Thoracic aorta (tissue), 2 donors: ENCODE results near the gene AURKB. TPM values are rescaled to one million over a fixed set of nuclear protein-coding genes. Genes with fewer than 3 reads are reported as not detected.

Source experiments
- ATAC-seq: fragments of 150-250 bp; one replicate; pipeline ENCODE4 v1.8.0; 2017; ENCODE audit warnings: low read depth; ENCODE audit not compliant: insufficient number of reproducible peaks, low FRiP score
- DNase-seq: peaks from one replicate; pipeline ENCODE4 v3.0.0-alpha.2; 2020; ENCODE audit warnings: low spot score
- H3K27ac ChIP-seq, 2 donors: fragments of 200-600 bp; sonication (generic); 1 replicate in 1 of 2; 2 replicates in 1 of 2; pipeline ENCODE4 v1.5.1; 2016; ENCODE audit warnings: mild to moderate bottlenecking in 2 of 2, moderate library complexity in 2 of 2
- H3K27me3 ChIP-seq: fragments of 200-600 bp; sonication (generic); replicated peaks from 2 replicates; pipeline ENCODE4 v1.6.0; 2016; ENCODE audit warnings: mild to moderate bottlenecking; ENCODE audit not compliant: insufficient read depth
- H3K36me3 ChIP-seq: fragments of 200-600 bp; sonication (generic); one replicate; pipeline ENCODE4 v1.5.1; 2016
- H3K4me1 ChIP-seq, 2 donors: fragments of 200-600 bp; sonication (generic); 1 replicate in 1 of 2; 2 replicates in 1 of 2; pipeline versions ENCODE4 v1.5.1 to v1.6.0; 2016; ENCODE audit warnings: low read depth in 2 of 2, mild to moderate bottlenecking in 1 of 2; ENCODE audit not compliant: control insufficient read depth in 1 of 2
- H3K4me3 ChIP-seq: fragments of 200-600 bp; sonication (generic); 2 replicates; pipeline ENCODE4 v1.5.1; 2016; ENCODE audit warnings: mild to moderate bottlenecking
- H3K9me3 ChIP-seq: fragments of 200-600 bp; sonication (generic); 2 replicates; pipeline ENCODE4 v1.5.1; 2016
- total RNA-seq, 2 donors: library from RNA; depleted of rRNA; stranded (reverse); fragments of >200 nt; gene quantifications; one replicate each; pipeline versions ENCODE4 v1.1.0 to v1.2.3, GENCODE V29; 2016
- TF ChIP-seq, protein P1 (sequence below): fragments of 200-600 bp; sonication (generic); IDR thresholded peaks from one replicate; pipeline ENCODE4 v1.5.1; 2019; ENCODE audit warnings: antibody characterized with exemption

Gene AURKB
- total RNA-seq, 2 donors from 2014 or later: 1.6 TPM; not detected in 1

DNA sequence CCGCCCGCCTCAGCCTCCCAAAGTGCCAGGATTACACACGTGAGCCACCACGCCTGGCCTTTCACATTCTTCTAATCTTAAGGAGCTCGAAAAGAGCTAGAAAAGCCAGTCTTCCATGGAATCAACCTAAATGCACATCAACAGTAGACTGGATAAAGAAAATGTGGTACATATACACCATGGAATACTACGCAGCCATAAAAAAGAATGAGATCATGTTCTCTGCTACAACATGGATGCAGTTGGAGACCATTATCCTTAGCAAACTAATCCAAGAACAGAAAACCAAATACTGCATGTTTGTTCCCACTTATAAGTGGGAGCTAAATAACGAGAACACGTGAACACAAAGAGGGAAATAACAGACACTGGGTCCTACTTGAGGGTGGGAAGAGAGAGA, 34.4 kb upstream of the AURKB start:
- TF ChIP-seq, protein P1, sequence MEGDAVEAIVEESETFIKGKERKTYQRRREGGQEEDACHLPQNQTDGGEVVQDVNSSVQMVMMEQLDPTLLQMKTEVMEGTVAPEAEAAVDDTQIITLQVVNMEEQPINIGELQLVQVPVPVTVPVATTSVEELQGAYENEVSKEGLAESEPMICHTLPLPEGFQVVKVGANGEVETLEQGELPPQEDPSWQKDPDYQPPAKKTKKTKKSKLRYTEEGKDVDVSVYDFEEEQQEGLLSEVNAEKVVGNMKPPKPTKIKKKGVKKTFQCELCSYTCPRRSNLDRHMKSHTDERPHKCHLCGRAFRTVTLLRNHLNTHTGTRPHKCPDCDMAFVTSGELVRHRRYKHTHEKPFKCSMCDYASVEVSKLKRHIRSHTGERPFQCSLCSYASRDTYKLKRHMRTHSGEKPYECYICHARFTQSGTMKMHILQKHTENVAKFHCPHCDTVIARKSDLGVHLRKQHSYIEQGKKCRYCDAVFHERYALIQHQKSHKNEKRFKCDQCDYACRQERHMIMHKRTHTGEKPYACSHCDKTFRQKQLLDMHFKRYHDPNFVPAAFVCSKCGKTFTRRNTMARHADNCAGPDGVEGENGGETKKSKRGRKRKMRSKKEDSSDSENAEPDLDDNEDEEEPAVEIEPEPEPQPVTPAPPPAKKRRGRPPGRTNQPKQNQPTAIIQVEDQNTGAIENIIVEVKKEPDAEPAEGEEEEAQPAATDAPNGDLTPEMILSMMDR: no peak
- ATAC-seq (no peak), DNase-seq (no peak)
- peaks cover 19% of the 10 kb centered on the region for H3K36me3 ChIP-seq
- H3K4me1 ChIP-seq: peaks cover 4 to 9% of the 10 kb centered on the region in 2 donors
- H3K9me3 ChIP-seq: no peaks in the 10 kb centered on the region
- no peak overlapping the region for H3K4me3 ChIP-seq
- no peak overlapping the region for H3K27ac ChIP-seq
- no peaks in the 10 kb centered on the region for H3K27me3 ChIP-seq

DNA sequence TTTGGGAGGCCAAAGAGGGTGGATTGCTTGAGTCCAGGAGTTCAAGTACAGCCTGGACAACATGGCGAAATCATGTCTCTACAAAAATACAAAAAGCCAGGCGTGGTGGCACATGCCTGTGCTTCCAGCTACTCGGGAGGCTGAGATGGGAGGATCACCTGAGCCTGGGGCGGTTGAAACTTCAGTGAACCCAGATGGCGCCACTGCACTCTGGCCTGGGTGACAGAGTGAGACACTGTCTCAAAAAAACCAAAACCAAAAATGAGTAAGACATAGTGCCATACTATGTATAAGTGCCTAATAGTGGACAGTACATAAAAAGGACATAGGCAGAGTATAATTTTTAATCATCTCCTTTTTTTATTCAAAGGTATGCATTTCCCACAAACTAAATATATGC, 33.5 kb upstream of the AURKB start:
- ATAC-seq: no peak
- H3K36me3 ChIP-seq: peaks cover 21% of the 10 kb centered on the region

DNA sequence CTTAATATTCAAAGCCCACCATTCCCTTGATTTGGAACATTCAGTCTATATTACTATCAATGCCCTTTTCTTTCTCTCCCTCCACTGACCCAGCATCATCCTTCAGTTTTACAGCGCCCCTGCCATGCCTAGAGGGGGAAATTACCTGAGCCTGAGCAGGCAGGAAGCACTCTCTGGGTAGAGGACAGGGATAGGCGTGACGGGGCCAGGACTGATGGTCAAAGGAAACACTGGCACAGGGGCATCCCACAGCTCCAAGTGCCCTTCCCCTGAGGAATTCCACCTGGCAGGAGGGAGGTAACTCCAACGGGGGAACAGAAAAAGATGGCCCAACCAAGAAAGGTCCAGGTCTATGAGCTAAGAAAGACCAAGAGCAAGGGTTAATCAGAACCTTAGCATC, 27.5 kb upstream of the AURKB start:
- Histone ChIP-seq H3K27me3 (no peaks in the 10 kb centered on the region), H3K36me3 (peaks cover 64% of the 10 kb centered on the region), H3K9me3 (no peaks in the 10 kb centered on the region), H3K4me3 (no peak overlapping the region), H3K4me1 (no peaks in the 10 kb centered on the region), H3K27ac (no peak overlapping the region)
- DNase-seq (no peak), ATAC-seq (no peak)
- TF ChIP-seq, protein P1: no peak

More for the DNA sequence above, 33.5 kb upstream of the AURKB start:
- no peak overlapping the region for H3K27ac ChIP-seq
- no peaks in the 10 kb centered on the region for H3K9me3 ChIP-seq
- DNase-seq: no peak
- TF ChIP-seq, protein P1: no peak
- H3K4me3 ChIP-seq: no peak overlapping the region
- H3K27me3 ChIP-seq: no peaks in the 10 kb centered on the region
- peaks cover 0 to 4% of the 10 kb centered on the region in 2 donors for H3K4me1 ChIP-seq

DNA sequence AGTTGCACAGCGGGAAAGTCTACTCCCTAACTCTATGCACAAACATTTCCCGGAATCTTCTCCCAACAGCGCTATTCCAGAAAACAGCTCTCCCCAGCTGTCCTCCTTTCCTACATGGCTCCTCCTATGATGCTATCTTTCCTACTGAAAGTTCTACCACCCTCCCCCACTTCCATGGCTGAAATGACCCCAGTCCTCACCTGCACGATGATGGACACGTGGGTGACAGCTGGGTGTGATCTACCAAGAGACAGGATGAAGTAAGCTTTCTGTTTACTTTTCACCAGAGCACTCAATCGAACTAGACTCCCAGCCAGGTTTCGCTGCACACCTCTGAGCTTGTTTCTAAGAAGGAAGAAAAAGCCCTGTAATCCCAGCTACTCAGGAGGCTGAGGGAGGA, 26.8 kb upstream of the AURKB start:
- H3K4me3 ChIP-seq: no peak overlapping the region
- H3K4me1 ChIP-seq: no peaks in the 10 kb centered on the region
- H3K9me3 ChIP-seq: no peaks in the 10 kb centered on the region
- TF ChIP-seq, protein P1: no peak
- H3K27ac ChIP-seq: no peak overlapping the region
- no peak for DNase-seq
- no peak for ATAC-seq
- no peaks in the 10 kb centered on the region for H3K27me3 ChIP-seq
- peaks cover 67% of the 10 kb centered on the region for H3K36me3 ChIP-seq

- H3K4me1 ChIP-seq: no peaks in the 10 kb centered on the region
- H3K36me3 ChIP-seq: peaks cover 79% of the 10 kb centered on the region
- TF ChIP-seq, protein P1: no peak
- DNase-seq: no peak
- H3K27me3 ChIP-seq: no peaks in the 10 kb centered on the region
- H3K27ac ChIP-seq: no peak overlapping the region
- no peak for ATAC-seq
- no peak overlapping the region for H3K4me3 ChIP-seq
- H3K9me3 ChIP-seq: no peaks in the 10 kb centered on the region
These were observed 25.3 kb upstream of the AURKB start for GRCh38 chr17:8235676-8236075.
